ENCODE results near the gene ZRANB2.

Gene ZRANB2, protein sequence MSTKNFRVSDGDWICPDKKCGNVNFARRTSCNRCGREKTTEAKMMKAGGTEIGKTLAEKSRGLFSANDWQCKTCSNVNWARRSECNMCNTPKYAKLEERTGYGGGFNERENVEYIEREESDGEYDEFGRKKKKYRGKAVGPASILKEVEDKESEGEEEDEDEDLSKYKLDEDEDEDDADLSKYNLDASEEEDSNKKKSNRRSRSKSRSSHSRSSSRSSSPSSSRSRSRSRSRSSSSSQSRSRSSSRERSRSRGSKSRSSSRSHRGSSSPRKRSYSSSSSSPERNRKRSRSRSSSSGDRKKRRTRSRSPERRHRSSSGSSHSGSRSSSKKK

DNA sequence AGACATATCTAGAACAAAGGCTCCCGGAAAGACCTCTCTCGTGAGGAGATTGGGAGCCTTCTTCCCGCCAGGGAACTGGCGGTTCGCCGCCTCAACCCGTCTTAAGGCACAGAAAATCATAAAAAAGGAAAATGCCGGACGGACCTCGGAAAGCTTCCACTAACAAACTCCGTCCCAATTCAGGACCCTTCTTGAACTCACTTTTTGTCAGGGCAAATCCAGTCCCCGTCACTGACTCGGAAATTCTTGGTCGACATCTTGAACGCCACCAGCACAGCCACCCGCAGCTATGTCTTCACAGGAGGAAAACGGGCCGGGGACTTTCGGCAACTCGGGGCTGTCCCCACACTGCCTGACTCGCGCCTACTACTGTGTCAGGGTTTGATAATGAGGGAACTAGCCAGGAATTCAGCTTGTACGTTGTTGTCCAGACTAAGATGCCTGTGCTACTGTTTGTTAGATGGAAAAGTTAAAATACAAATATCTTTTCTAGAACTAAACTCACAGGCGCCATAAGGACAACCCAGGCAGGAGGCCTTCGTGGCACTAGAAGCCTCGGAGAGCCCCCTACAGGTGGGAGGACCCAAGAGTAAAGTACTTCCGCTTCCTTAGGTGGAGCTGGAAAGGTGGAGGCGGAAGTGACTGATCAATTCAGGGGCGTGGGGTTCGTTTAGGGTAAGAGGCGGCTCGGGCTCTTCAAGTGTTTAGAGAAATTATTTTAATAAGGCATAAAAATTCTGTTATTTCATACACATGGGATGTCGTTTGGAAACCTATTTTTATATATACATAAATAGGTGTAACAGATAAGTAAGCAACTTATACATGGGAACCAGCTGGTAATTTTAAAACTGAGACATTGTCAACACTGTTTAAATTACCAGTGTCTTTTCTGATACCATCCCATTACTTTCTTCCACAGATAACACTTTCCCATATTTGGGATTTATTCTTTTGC lies at the start of gene ZRANB2:
TSS of gene ZRANB2 (minus strand) at position 297 of the 958 bp plus-strand sequence. CDS start at position 257, 40 bp downstream.
- intact Hi-C loops (cut with DNase I): no loop called here
- peak; percentile 77 to 96 (median 89) for DNase-seq

DNA sequence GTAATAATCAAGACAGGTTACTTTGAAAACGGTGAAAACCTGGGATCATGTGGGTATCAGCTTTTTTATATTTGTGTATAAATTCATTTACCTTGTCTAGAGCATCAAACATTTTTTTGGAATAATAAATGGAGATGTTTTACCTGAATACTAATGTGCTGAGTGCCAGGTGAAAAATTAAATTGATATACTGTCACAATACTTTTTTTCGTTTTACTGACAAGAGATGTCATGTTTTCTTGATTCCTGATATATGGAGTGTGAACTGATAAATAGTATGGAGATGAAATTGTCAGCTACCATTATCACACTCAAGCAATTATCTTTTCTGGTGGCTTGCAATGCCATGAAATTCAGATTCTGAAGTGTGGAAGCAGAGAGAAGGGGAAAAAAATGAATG lies 47.2 kb upstream of the ZRANB2 start:
- intact Hi-C loops (cut with DNase I): no loop called here

DNA sequence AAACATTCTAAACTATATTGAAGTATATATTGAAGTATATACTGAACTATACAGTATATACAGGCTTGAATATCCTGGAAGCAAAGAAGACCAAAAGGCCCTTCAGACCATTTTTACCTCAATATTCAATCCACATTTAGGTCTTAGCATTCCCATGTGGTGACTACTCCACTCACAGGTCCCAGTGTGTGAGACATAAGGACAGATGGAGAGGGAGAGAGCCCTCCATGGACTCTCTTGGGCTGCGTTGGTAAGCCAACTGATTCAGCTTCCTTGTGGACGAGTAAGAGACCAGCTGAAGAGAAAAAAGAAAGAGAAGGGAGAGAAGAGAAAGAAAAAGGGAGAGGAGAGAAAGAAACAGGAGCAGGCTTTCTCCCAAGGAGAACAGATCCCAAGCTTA lies 37.3 kb upstream of the ZRANB2 start:
- no peak for DNase-seq
- intact Hi-C loops (cut with DNase I): no loop called here

More for the DNA sequence above, 47.2 kb upstream of the ZRANB2 start:
- no peak for DNase-seq

DNA sequence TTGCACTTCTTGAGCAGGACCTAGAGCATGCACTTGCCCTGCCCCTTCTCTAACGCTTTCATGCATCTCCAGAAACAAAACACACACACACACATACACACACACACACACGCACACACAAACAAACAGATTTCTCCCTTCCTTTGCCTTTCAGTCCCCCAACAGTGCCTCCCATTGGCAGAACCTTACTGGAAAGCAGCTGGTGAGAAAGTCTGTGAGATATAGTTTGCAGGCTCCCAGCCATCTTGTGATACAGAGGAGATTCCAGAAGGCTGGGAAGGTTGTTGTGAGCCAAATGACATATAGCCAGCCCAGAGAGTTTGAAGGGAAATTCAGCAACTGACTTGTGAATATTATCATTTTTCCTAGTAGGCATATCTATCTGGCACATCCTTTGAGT lies 35.9 kb upstream of the ZRANB2 start:
- intact Hi-C loops (cut with DNase I): no loop called here
- DNase-seq: no peak

DNA sequence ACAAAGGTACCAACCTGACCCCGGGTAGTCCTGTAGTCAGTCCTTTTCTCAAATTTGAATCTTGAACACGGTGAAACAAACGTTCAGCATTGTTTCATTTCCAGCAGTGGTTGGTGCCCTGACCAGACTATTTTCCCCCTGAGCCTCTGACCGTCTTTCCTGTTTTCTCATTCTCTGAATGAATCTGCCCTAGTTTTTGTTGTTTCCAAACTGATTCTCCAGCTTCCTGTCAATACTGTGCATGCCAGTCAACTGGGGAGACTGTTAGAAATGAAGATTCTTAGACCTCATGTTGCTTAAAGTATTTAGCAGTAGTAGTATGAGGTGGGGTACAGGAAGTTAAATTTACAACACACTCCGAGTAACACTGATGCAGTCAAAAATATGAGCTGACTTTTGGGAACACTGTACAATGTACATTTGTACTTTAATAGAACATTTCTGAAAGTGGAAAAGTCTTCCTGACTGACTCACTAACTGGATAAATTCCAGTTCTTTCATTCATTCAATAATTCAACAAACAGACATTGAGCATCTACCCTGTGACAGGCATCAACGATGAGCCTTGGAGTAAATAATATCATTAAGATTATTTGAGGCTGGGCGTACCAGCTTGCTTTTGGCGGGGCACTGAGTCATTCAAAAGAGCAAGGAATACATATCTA lies 26.0 kb upstream of the ZRANB2 start:
- DNase-seq: no peak

DNA sequence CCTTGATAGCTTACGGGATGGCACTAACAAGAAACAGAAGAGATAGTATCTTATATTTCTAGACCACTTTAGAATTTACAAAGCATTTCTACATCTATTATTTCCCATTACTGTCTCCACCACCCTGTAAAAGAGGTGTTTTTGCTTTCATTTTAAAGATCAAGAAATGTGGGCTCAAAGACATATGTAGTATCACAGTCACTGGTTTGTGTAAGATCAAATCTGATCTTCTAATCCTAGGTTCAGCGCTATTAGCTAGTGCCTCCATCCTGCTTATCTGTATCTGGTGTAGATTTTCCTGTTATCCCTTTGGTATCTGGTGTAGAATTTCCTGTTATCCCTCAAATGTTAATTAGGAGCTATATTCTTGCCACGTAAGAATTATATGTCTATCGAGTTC lies 23.6 kb upstream of the ZRANB2 start:
- DNase-seq: no peak
- intact Hi-C loops (cut with DNase I): no loop called here

More for the DNA sequence above, 26.0 kb upstream of the ZRANB2 start:
- intact Hi-C loops (cut with DNase I): no loop called here

DNA sequence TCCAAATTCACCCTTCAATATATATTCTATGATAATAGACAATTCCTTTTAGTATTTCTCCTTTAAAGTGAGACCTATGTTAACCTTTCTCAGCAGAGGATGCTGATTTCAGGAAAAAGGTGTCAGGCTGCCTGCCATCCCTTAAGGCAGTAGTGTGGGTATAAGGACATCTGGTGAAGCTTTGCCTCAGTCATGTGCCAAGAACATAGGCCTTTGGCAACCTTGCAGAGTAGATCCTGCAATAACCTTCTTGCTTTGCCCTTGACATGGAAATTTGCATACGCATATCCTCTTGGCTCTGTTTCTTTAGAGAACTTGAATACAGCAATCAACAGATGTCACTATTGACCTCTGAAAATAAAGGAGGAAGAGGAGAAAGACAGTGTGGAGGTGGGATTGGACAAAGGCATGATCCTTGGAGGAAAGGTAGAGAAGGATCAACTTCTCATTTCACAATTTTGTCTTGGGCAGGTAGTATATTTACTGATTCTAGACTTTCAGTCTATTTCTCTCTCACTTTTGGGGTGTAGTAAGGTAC lies 21.1 kb upstream of the ZRANB2 start:
- intact Hi-C loops (cut with DNase I): no loop called here
- DNase-seq: no peak

DNA sequence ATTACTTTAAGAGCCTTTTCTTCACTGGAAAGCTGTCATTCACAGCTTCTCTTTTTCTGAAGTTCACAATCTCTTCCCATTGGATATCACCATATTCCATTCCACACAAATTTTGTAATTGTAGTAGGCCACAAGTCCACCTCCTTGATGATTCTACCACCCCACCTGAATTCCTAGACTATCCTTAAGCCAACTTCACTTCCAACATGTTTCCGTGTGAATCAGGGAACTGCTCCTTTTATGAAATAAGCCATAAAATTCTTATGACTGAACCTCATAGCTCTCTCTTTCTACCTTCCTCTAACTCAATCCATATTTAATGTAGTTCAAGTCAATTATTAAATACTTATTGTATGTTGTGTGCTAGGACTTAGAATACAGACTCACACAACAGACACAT lies 16.6 kb upstream of the ZRANB2 start:
- intact Hi-C loops (cut with DNase I): no loop called here
- DNase-seq: no peak

DNA sequence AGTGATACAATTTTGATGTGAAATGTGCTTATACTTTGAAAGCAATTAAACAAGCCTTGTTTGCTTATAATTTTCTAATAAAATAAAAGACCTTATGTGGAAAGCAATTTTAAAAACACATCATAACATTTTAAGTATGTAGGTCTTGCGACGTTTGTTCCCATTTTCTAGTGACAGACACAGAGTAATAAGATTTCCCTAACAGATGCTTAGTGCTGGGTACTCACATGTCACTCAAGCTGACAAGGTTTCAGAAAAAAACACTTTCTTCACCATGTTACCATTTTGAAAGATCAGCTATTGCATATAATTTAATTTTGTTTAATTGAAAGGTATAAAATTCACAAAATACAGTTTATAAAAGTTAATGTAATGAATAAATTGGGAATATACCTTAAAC lies 14.1 kb upstream of the ZRANB2 start:
- intact Hi-C loops (cut with DNase I): no loop called here
- DNase-seq: no peak

DNA sequence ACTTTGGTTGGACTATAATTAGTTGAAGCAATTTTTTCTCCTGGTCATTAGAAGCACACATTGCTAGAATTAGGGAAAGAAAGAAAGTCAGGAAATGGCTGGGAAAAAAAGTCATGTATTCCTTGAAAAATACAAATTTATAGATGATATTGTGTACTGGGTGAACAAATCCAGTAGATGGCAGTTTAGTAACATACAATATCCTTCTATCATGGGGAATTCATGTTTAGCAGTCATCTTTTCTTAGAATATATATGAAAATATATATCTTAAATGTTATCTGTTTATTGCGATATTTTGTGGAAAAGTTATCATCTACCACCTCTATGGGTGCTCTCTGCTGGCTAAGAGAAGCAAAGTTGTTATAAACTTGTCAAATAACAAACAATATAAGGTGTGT lies 13.1 kb upstream of the ZRANB2 start:
- intact Hi-C loops (cut with DNase I): no loop called here
- no peak for DNase-seq

DNA sequence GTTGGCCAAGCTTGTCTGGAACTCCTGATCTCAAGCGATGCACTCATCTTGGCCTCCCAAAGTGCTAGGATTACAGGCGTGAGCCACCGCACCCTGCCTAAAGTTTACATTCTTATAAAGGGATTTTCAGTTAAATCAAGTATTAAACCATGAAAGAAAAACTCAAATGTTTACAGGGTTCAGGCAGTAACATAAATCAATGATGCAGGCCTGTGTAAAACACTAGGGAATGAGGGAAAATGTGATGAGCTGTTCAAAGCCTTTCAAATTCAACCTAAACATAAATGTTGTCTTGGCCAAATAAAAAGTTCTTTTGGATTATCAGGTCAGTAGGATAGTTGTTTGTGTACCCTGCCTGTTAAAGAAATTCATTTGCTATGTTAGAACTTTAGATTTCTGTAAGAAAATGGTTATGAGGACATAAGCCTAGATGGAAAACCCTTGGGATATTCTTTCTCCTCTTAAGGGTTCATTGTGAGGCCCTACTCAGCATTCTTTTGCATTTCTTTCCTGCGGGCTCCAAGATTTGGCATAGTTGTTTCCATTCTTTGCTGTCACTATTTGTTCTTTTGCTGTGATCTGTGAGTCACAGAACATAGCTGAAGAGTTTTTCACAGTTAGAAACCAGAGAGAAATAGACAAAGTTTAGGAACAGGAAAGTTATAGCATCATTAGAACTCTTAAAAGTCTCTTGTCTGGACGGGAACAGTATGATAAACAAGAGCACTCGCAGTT lies 8.9 kb upstream of the ZRANB2 start:
- intact Hi-C loops (cut with DNase I): no loop called here
- DNase-seq: no peak

DNA sequence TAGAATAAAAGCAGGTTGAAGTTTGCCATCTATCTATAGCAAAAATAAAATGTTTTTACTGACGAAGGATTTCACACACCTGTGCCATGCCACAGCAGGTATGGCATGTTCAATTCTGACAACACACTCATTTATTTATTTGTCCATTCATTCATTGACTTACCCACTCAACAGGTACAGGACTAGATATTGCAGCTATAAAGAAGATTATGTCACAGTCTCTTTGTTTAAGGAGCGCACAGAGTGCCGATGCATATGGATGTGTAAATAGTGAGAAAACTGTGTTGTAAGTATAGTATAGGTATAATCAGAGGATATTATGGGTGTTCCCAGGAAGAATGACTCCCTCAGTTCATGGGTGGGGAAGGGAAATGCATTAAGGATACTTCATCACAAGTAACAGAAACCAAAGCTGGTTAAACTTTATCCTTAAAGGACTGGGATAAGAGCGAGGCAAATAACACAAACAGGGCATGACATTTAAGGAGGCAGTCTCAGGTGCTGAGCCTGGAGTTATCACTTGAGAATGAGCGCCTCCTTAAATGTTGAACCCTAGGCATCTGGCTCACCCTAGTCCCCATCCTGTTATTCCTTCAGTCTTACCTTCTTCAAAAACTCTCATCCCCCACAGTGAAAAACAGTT lies 7.9 kb upstream of the ZRANB2 start:
- intact Hi-C loops (cut with DNase I): no loop called here

DNA sequence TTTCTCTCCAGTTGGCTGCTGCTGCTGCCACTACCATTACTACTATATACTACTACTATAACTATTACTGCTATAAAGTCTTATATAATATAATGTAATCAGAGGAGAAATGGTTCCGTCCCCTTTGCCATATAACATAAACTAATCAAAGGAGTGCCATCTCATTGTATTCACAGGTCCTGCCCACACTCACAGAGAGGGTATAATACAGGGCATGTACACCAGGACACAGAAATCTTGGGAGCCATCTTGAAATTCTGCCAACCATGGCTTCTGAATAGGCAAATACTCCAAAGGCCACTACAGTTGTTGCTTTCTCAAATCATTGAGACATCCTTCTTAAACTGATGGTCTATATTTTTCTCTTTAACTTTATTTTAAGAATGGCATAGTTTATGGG lies 6.9 kb upstream of the ZRANB2 start:
- no peak for DNase-seq
- intact Hi-C loops (cut with DNase I): no loop called here

More for the DNA sequence above, 7.9 kb upstream of the ZRANB2 start:
- no peak for DNase-seq

DNA sequence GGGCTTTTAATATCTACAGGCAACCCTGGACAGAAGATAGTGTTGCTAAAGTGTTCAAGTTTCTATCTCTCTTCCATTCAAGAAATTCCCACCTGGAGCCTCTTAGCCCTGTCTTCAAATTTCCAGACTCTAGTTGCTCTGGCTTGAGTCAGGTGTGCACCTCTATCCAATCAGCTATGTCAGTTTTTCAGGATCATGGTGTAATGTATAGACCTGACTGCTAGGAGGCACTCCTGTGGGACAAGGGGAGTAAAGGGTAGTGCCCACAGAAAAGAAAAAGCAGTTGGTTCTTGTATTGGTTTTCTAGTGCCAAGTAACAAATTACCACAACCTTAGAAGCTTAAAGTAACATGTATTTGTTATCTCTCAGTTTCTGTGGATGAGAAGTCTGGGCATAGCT lies 6.2 kb upstream of the ZRANB2 start:
- intact Hi-C loops (cut with DNase I): no loop called here
- DNase-seq: no peak

DNA sequence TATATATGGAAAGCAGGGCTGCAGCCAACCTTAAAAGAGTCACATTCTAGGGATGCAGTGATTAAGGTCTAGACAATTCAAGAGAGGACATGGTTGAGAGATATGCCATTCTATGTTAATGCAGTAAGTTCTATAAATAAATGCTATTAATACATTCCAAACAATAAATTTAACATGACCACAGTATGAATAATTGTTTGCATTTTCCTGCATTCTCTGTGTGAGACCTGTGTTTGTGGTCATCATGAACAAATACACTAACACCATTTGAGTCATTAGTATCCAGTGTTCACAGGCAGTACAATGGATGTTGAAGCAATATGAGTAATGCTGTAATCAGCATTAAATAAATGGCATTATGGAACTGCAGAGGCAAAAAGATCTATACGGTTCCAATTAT lies 5.5 kb upstream of the ZRANB2 start:
- intact Hi-C loops (cut with DNase I): no loop called here

DNA sequence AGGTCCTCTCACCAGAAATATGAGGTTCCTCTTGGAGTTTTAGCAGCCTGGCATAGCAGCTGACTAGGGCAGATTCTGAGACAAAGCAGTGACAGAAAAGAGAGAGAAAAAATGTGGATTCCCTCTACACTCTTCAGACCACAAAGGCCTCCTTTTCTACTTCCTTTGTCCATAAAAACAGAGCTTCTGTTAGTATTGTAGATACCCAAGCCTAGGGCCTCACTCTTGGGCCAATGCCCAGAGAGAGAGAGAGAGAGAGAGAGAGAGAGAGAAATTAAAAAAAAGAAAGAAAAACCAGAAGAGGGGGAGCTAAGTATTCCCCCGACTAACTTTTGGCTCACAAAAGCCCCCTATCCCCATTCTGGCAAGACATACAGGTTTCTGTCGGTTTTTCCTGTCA lies 2.4 kb upstream of the ZRANB2 start:
- intact Hi-C loops (cut with DNase I): no loop called here
- DNase-seq: peak in 10 of 42 donors; percentile 2 to 47 (median 26)

More for the DNA sequence above, 5.5 kb upstream of the ZRANB2 start:
- DNase-seq: no peak

DNA sequence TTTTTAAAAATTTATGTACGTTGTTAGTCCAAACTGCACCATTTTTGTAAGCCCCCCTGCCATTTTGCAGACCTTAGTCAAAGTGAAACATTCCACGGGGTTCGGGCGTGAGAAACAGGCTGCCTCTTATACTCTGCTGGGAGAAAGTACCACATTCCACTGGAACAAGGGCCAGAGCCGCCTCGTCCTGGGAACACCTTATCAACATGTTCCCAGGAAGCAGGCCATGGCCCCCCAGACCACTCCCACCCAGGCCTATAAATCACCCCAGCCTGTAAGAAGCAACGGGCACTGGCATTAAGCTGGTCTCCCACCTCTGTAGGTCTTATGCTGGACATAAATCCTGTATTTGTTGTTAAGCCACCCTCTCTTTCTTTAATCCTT lies 854 bp upstream of the ZRANB2 start:
- DNase-seq: peak in 13 of 42 donors; percentile 1 to 40 (median 17)
- intact Hi-C loops (cut with DNase I): no loop called here

DNA sequence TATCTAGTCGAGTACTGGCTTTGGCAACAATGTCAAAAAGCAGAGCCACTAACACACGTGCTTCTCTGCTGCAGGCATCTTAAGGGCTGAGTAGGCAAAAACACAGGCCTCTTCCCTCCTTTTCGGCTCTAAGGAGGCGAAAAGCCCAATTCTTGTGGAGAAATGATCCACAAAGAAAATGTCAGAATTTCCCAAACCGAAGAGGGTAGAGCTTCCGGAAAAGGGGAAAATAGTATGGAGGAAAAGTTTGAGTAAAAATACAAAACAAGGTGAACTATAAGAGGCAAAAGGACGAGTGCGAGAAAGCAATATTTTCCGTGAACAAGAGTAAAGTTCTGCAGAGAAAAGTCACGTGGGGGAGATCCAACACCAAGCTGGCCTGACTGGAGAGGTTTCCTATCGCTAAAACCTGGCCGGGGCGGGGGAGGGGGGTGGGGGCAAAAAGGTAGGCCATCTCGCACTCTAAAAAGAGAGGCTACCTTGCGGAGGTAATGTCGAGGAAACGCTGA lies 551 bp downstream of the ZRANB2 start:
- intact Hi-C loops (cut with DNase I): no loop called here
- peak in 1 of 42 donors; percentile 4 for DNase-seq
